ENCODE measurements around the gene USP6NL. TPM values are rescaled to one million over a fixed set of nuclear protein-coding genes. Genes with fewer than 3 reads are reported as not detected.
A peak's percentile ranks its signal among the peaks of the same experiment; 100 is the strongest.

The USP6NL gene
- total RNA-seq, 1 donor from 2014 or later: 11.3 TPM

GRCh38 chr10:11616021-11616420, 4.6 kb upstream of the USP6NL start:
- no peak for DNase-seq (ENCODE audit: low spot score)

GRCh38 chr10:11615396-11615795, 3.9 kb upstream of the USP6NL start:
- DNase-seq (ENCODE audit: low spot score): no peak

DNA sequence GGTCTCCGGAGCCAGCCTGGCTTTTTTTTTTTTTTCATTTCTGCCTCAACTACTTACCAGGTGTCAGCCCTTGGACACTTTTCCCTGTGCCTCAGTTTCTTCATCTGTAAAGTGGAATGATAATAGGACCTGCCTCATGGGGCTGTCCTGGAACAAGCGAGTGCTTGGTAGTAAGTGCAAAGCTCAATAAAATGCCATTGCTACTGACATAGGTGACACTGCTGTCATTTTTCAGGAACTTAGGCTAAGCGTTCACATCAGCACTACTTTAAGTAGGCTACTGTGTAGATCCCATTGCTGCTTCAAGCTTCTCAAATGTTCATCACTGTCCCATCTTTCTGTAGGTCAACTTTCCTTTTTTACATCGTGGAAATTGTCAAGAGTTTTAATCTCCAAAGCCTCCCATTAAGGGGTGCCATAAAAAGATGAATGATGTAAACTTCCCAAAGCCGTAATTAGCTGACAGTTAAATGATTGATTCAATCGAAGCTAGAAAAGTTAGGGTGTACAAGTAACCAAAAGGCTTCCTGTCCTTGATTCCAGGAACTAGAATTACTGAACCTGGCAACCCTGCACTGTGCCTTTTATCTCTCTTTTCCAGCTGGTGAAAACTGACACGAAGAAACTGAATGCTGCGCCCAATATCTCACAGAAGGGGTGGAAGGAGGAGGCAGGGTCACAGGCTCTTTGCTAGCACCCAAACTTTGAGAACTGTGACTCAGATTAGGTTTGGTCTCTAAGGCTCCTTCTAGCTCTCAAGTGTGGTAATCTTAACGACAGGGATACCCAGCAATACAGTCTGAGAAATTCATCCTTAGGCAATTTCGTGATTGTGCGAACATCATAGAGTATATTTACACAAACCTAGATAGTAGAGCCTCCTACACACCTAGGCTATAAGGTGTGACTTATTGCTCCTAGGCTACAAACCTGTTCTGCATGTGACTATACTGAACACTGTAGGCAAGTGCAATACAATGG, 861 bp upstream of the USP6NL start:
- peak; percentile 25 for DNase-seq (ENCODE audit: low spot score)

DNA sequence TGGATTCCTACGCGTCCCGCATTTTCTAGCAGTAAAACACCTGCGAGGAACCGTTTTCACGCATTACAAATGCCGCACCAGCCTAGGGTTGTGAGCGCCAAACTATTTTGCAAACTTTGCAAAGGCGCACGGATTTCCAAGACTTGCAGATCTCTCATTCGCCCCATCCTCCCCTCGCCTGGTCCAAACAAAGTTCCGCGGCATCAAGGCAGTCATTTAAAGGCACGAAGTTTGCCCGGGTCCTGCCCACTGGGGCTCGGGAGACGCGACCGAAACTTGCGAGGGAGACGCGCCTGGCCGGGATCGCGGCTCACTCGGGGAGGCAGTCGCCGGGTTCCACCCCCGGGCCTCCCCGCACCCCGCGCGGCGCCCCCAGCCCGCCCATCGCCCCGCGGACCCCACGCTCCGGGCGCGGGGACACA, 613 bp downstream of the USP6NL start:
- DNase-seq (ENCODE audit: low spot score): peak; percentile 56

- DNase-seq (ENCODE audit: low spot score): peak; percentile 9
Measured at GRCh38 chr10:11610166-11610825, 1.2 kb downstream of the USP6NL start.

GRCh38 chr10:11609492-11610093, 1.9 kb downstream of the USP6NL start:
- DNase-seq (ENCODE audit: low spot score): no peak

DNA sequence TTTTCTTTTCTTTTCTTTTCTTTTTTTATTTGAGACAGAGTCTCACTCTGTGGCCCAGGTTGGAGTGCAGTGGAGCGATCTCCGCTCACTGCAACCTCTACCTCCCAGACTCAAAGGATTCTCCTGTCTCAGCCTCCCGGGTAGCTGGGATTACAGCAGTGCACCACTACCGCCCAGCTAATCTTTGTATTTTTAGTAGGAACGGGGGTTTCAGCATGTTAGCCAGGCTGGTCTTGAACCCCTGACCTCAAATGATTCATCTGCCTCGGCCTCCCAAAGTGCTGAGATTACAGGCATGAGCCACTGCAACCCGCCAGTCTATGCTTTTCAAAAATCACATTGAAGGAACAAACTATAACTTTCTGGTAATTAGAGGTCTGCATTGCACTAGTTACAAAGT, 2.4 kb downstream of the USP6NL start:
- DNase-seq (ENCODE audit: low spot score): no peak

GRCh38 chr10:11608159-11609013, 3.1 kb downstream of the USP6NL start:
- DNase-seq (ENCODE audit: low spot score): no peak

DNA sequence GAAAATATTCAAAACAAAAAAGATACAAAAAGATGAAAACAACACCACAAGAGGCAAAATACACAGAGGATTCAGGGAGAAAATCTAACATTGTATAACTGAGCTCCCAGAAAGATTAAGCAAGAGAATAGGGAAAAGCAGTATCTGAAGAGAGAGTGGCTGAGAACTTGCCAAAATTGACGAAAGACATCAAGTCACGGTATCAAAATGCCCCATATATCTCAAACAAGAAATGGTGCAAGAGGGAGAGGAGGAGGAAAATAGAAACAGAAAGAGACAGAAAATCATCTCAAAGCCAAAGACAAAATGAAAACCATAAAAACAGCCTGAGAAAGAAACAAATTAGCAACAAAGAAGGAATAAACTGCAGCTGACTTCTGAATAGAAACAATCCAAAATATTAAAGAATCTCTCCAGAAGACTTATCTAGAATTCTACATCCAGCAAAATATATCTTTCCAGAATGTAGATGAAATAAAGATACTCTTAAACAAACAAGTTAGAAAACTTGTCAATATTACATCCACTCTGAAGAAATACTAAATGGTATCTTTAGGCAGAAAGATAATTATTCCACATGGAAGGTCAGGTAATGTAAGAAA, 5.5 kb downstream of the USP6NL start:
- DNase-seq (ENCODE audit: low spot score): no peak

GRCh38 chr10:11604865-11605650, 6.4 kb downstream of the USP6NL start:
- DNase-seq (ENCODE audit: low spot score): no peak

GRCh38 chr10:11603741-11604140, 7.7 kb downstream of the USP6NL start:
- no peak for DNase-seq (ENCODE audit: low spot score)

GRCh38 chr10:11602919-11603523, 8.4 kb downstream of the USP6NL start:
- no peak for DNase-seq (ENCODE audit: low spot score)

DNA sequence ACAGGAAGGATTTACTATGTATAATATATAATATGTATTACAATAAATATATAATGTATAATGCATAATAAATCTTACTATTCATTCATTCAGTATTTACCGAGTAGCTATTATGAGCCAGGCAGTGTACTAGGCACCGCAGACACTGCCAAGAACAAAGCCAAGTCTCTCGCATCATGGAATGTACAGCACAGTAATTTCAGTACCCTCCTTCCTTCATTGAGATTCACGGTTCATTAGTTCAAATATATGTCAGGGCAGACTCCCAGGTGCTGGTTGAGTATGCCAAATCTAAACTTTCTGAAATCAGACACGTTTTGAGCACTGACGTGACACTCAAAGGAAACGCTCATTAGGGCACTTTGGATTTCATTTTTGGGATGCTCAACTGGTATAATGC, 9.1 kb downstream of the USP6NL start:
- no peak for DNase-seq (ENCODE audit: low spot score)

- no peak for DNase-seq (ENCODE audit: low spot score)
Measured at GRCh38 chr10:11601670-11602069, 9.8 kb downstream of the USP6NL start.

GRCh38 chr10:11600280-11600679, 11.2 kb downstream of the USP6NL start:
- no peak for DNase-seq (ENCODE audit: low spot score)

DNA sequence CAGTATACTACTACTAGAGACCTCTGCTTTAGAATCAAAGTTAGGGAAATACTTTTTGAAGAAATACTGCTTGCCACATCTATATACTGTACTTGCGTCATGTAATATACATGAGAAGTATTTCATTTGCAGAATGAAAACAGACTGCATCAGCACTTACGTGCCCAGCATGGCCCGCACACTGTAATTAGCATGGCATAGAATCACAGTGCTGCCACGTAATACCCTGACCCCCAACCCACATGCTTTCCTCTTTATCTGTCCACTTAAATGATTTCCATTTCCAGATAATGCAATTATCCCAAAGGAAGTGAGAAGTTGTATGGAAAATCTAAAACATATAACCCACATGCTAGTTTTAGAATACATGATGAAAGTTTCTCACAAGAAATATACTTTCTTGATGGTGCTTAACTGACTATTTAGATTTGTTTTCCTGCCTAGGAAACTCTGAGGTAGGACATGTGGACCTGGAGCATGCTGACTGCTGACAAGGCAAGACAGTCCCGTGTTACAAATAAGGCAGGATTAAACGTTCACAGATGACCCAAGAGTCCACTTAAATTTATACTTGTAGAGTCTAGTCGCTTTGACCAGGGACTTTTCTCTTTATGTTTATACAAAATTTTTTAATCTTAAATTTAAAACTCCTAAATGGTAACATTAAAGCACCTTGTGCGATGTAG, 12.6 kb downstream of the USP6NL start:
- no peak for DNase-seq (ENCODE audit: low spot score)

- DNase-seq (ENCODE audit: low spot score): no peak
Measured at GRCh38 chr10:11597470-11597869, 14.0 kb downstream of the USP6NL start.

DNA sequence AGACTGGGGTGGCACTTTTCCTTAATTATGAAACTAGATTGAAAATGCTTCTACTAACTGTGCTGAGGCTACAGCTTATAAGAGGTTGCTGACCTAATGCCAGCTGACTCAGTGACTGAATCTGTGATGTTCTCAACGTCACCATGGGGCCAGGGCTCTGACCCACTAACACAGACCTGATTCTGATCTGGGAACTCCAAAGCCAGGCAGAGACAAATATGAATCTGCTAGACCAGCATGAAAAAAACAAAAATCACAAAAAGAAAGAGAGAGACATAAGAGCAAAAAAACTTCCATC, 16.1 kb downstream of the USP6NL start:
- peak; percentile 21 for DNase-seq (ENCODE audit: low spot score)
